Uterus (tissue), 2 donors: Measurements from ENCODE around the gene SEPHS2.

Experiments
- POLR2A ChIP-seq, 2 donors: fragments of 450-650 bp; IDR thresholded peaks; one replicate each; pipeline ENCODE4 v1.6.1; 2016; ENCODE audit warnings: antibody characterized with exemption in 2 of 2, mild to moderate bottlenecking in 1 of 2, moderate library complexity in 1 of 2
- TF ChIP-seq, protein P1 (sequence below), 4 experiments: fragments of 200-600 bp in 2 of 4; fragments of 450-650 bp in 2 of 4; sonication (generic) in 2 of 4; IDR thresholded peaks; one replicate each; pipeline ENCODE4 v1.5.1; 2016 to 2019; ENCODE audit warnings: antibody characterized with exemption in 4 of 4, mild to moderate bottlenecking in 2 of 4, moderate library complexity in 1 of 4

GRCh38 chr16:30429418-30429677 lies 16.3 kb downstream of the SEPHS2 start:
- TF ChIP-seq, protein P1, sequence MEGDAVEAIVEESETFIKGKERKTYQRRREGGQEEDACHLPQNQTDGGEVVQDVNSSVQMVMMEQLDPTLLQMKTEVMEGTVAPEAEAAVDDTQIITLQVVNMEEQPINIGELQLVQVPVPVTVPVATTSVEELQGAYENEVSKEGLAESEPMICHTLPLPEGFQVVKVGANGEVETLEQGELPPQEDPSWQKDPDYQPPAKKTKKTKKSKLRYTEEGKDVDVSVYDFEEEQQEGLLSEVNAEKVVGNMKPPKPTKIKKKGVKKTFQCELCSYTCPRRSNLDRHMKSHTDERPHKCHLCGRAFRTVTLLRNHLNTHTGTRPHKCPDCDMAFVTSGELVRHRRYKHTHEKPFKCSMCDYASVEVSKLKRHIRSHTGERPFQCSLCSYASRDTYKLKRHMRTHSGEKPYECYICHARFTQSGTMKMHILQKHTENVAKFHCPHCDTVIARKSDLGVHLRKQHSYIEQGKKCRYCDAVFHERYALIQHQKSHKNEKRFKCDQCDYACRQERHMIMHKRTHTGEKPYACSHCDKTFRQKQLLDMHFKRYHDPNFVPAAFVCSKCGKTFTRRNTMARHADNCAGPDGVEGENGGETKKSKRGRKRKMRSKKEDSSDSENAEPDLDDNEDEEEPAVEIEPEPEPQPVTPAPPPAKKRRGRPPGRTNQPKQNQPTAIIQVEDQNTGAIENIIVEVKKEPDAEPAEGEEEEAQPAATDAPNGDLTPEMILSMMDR (IDR thresholded peaks at IDR 0.05): no peak
- TF ChIP-seq POLR2A (IDR thresholded peaks at IDR 0.05): no peak
